Stimulated activated CD4-positive, alpha-beta T cell treated with anti-CD3 and anti-CD28 coated beads, Interleukin-4, amount 100 ng/mL, for 24 hours (primary cell): ENCODE data around the gene FOXE3.
"Not testable (repeated sequence)": the region's sequence is repeated elsewhere in the genome, so short reads cannot be mapped to it uniquely, and the experiment has no call there.

ENCODE experiments used
- DNase-seq: peaks from one replicate; pipeline ENCODE4 v3.0.0-alpha.2; 2020

The FOXE3 gene

DNA sequence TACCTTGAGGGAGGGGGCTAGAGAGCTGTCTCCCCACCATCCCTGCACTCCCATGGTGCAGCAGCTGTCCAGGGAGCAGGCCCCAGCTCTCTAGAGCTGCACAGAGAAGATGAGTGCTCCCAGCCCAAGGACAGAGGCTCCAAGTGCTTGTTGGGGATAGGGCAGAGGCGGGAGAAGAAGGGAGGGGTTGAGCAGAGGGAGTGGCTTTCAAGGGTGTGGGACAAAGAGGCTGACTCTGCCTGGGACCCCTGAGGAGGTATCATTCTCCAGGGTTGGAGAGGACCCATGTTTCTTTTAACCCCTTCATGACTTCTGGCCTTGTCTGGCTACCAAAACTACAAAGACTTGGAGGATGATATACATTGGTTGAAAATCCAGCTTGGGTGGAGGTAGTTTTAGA is 36.3 kb downstream of the FOXE3 start:
- no peak for DNase-seq

DNA sequence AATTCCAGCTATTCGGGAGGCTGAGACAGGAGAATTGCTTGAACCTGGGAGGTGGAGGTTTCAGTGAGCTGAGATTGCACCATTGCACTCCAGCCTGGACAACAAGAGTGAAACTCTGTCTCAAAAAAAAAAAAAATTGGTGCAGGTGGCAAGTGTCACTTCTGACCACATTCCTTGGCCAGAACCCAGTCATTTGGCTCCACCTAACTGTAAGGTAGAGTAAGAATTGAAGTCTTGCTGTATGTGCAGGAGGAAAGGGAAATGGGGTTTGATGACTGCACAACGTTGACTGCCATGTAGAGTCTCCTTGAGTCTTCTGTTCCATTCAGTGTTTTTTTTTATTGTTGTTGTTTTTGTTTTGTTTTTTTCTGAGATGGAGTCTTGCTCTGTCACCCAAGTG is 37.8 kb downstream of the FOXE3 start:
- not testable (repeated sequence) for DNase-seq

GRCh38 chr1:47456250-47456649 is 40.2 kb downstream of the FOXE3 start:
- DNase-seq = no peak

GRCh38 chr1:47457547-47457946 is 41.5 kb downstream of the FOXE3 start:
- not testable (repeated sequence) for DNase-seq

DNA sequence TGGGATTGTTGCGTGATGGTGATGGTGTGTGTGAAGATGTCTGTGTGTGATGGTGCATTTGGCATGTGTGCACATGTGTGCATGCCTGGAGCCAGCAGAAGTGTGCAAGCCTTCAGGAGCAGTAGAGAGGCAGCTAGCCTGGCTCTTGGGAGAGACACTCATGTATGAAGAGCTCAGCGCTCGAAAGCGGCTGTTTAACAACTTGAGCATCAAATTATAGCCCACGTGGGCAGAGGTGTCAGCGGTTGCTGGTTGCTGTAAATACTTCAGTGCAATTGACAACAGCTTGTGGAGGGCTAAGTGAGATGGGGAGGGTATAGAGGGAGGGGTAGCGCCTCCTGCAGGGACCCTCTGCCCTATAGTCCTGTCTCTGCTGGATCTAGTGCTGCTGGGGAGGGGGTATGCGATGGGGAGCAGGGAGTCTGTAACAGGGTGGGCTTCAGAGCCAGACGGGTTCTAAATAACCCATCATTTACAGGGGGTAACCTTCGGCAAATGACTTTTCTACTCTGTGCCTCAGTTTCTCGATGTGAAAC is 43.2 kb downstream of the FOXE3 start:
- no peak for DNase-seq

GRCh38 chr1:47460040-47460439 is 44.0 kb downstream of the FOXE3 start:
- no peak for DNase-seq

GRCh38 chr1:47460456-47460855 is 44.4 kb downstream of the FOXE3 start:
- no peak for DNase-seq

GRCh38 chr1:47465605-47466004 is 49.5 kb downstream of the FOXE3 start:
- DNase-seq = no peak
